ENCODE measurements around the gene NOD1.

Gene NOD1

DNA sequence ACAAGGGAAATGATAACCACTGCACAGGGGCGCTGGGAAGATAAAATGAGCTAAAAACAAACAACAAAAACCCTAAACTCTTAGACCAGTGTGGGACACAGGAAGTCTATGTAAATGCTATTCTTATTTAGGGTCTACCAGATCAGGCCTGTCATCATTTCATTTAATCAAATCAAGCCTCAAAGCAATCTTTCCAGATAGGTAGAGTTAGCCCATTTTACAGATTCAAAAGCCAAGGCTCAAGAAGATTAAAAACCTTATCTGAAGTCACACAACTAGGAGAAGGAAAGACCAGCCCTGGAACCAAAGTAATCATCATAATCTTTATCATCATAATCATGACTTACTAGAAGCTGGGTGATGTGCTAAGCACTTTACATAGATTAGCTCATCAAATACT is 4.7 kb downstream of the NOD1 start:
- TF ChIP-seq, protein P1, sequence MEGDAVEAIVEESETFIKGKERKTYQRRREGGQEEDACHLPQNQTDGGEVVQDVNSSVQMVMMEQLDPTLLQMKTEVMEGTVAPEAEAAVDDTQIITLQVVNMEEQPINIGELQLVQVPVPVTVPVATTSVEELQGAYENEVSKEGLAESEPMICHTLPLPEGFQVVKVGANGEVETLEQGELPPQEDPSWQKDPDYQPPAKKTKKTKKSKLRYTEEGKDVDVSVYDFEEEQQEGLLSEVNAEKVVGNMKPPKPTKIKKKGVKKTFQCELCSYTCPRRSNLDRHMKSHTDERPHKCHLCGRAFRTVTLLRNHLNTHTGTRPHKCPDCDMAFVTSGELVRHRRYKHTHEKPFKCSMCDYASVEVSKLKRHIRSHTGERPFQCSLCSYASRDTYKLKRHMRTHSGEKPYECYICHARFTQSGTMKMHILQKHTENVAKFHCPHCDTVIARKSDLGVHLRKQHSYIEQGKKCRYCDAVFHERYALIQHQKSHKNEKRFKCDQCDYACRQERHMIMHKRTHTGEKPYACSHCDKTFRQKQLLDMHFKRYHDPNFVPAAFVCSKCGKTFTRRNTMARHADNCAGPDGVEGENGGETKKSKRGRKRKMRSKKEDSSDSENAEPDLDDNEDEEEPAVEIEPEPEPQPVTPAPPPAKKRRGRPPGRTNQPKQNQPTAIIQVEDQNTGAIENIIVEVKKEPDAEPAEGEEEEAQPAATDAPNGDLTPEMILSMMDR (IDR thresholded peaks at IDR 0.05; ENCODE audit: low read depth, low read length): no peak
- TF ChIP-seq EZH2phosphoT487 (IDR thresholded peaks at IDR 0.05; ENCODE audit: low read depth): no peak
- H3K4me3 ChIP-seq (ENCODE audit: low read length): no peak overlapping the region
- no peaks in the 10 kb centered on the region for H4K20me1 ChIP-seq (ENCODE audit: insufficient read depth, low read length)
- H3K36me3 ChIP-seq (replicated peaks; ENCODE audit: low read depth, low read length): no peaks in the 10 kb centered on the region
- H3K27ac ChIP-seq (ENCODE audit: low read length): no peak overlapping the region
- H3K4me1 ChIP-seq (ENCODE audit: low read length): peaks cover 6% of the 10 kb centered on the region; the same call in 1 of the 2 replicates
- H2AFZ ChIP-seq (ENCODE audit: low read depth, low read length): no peak overlapping the region
- no peaks in the 10 kb centered on the region for H3K79me2 ChIP-seq (ENCODE audit: low read length)
- H3K9me3 ChIP-seq (ENCODE audit: insufficient read depth, low read length): no peaks in the 10 kb centered on the region
- H3K27me3 ChIP-seq (ENCODE audit: low read depth, low read length): no peaks in the 10 kb centered on the region
- H3K4me2 ChIP-seq (ENCODE audit: low read length): no peak overlapping the region
- no peak overlapping the region for H3K9ac ChIP-seq (ENCODE audit: low read length)

DNA sequence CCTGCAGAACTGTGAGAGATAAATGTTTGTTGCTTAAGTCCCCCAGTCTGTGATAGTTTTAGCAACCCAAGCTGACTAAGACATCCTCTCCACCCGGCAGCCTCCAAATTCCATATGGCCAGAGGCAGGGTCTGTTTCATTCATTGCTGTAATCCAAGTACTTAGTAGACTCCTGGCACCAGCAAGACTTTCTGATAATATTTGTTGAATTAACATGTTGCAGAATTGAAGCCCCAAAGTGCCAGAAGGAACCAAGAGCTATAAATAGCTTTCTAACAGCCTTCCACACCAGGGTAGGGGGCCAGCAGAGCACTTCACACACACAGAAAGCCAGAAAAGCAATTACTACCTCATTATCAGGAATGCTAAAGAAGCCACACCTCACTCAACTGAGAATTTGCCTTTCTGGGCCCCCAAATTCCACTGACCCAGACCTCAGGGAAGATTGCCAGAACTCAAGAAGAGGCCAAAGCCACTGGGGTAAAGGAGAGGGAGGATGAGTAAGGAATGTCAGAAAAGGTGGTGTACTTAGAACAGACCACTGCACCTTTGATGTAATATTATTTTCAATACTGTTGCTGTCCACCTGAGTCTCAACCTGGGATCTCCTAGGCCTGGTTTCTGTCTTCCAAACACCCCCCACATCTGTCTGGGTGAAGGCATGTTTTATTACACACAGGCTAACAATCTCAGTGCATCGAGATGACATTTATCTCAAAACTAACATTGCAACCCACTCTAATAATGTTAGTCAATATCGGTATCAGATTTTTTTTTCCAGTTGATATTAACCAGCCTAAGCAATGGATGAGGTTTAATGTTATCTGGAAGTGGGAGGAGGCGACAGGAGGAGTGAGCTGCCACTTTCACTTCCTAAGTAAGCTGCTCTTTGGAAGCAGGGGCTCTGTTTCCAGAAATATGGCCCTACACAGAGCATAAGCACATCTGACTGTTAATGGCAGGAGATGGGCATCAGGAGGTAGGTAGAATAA is 5.5 kb downstream of the NOD1 start:
- H3K79me2 ChIP-seq (ENCODE audit: low read length): no peaks in the 10 kb centered on the region

DNA sequence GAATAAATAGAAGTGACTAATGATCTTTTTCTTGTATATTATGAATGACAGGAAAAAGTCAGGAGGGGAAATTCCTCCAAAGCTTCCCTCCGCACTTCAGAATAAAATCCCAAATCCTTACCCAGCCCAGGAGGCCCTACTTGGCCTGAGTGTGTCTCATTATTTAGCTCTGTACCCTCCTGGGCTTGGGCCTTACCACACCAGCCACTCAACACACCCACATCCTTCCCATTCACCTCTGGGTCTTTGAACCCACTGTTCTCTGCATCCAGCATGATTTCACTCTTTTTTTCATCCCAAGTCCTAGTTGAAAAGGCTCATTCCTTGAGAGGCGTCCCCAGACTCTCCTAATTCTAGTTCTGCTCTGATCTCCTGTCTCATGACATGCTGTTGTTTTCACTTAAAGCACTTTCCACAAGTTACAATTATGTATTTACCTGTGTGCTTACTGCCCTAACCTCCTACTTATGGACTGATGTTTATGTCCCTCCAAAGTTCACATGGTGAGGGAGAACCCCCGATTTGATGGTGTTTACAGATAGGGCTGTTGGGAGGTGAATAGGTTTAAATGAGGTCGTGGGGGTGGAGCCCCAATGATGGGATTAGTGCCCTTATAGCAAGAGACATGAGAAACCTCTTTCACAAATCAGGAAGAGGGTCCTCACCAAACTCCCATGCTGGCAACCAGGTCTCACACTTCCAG is 6.4 kb downstream of the NOD1 start:
- no peak overlapping the region for H2AFZ ChIP-seq (ENCODE audit: low read depth, low read length)
- no peaks in the 10 kb centered on the region for H3K36me3 ChIP-seq (replicated peaks; ENCODE audit: low read depth, low read length)
- no peak overlapping the region for H3K27ac ChIP-seq (ENCODE audit: low read length)
- no peaks in the 10 kb centered on the region for H3K9me3 ChIP-seq (ENCODE audit: insufficient read depth, low read length)
- no peaks in the 10 kb centered on the region for H3K79me2 ChIP-seq (ENCODE audit: low read length)
- no peak overlapping the region for H3K4me2 ChIP-seq (ENCODE audit: low read length)
- peaks cover 7% of the 10 kb centered on the region for H3K4me1 ChIP-seq (ENCODE audit: low read length)
- H3K9ac ChIP-seq (ENCODE audit: low read length): no peak overlapping the region
- TF ChIP-seq, protein P1 (IDR thresholded peaks at IDR 0.05; ENCODE audit: low read depth, low read length): no peak
- no peak for TF ChIP-seq EZH2phosphoT487 (IDR thresholded peaks at IDR 0.05; ENCODE audit: low read depth)
- no peak overlapping the region for H3K4me3 ChIP-seq (ENCODE audit: low read length)
- H4K20me1 ChIP-seq (ENCODE audit: insufficient read depth, low read length): no peaks in the 10 kb centered on the region
- no peaks in the 10 kb centered on the region for H3K27me3 ChIP-seq (ENCODE audit: low read depth, low read length)

More for the DNA sequence above, 5.5 kb downstream of the NOD1 start:
- Histone ChIP-seq H2AFZ (ENCODE audit: low read depth, low read length) (no peak overlapping the region), H3K4me2 (ENCODE audit: low read length) (no peak overlapping the region), H3K27ac (ENCODE audit: low read length) (no peak overlapping the region), H3K9me3 (ENCODE audit: insufficient read depth, low read length) (no peaks in the 10 kb centered on the region), H3K36me3 (replicated peaks; ENCODE audit: low read depth, low read length) (no peaks in the 10 kb centered on the region), H3K9ac (ENCODE audit: low read length) (no peak overlapping the region), H3K4me1 (ENCODE audit: low read length) (peaks cover 5% of the 10 kb centered on the region), H4K20me1 (ENCODE audit: insufficient read depth, low read length) (no peaks in the 10 kb centered on the region), H3K27me3 (ENCODE audit: low read depth, low read length) (no peaks in the 10 kb centered on the region), H3K4me3 (ENCODE audit: low read length) (no peak overlapping the region)
- TF ChIP-seq, protein P1 (IDR thresholded peaks at IDR 0.05; ENCODE audit: low read depth, low read length): no peak
- no peak for TF ChIP-seq EZH2phosphoT487 (IDR thresholded peaks at IDR 0.05; ENCODE audit: low read depth)

DNA sequence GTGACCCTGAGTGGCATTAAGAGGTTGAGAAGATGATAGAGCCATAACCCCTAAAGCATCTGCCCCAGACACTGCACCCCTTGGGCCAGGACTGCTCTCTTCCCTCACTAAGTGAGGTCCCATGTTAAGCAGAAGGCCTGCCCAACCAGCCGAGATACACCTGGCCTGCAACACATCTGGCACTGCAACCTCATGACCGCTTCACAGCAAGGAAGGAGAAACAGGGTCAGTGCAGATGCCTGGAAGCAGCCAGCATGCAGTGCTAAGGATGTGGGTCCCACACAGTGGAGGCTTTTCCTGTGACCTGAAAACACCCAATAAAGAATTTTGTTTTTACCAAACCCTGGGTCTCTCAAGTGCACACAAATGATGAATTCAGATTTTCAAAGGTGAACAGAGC is 7.4 kb downstream of the NOD1 start:
- Histone ChIP-seq H3K79me2 (ENCODE audit: low read length) (no peaks in the 10 kb centered on the region), H2AFZ (ENCODE audit: low read depth, low read length) (no peak overlapping the region), H3K36me3 (replicated peaks; ENCODE audit: low read depth, low read length) (no peaks in the 10 kb centered on the region), H4K20me1 (ENCODE audit: insufficient read depth, low read length) (no peaks in the 10 kb centered on the region), H3K4me3 (ENCODE audit: low read length) (no peak overlapping the region), H3K4me1 (ENCODE audit: low read length) (peaks cover 12% of the 10 kb centered on the region), H3K27me3 (ENCODE audit: low read depth, low read length) (no peaks in the 10 kb centered on the region), H3K4me2 (ENCODE audit: low read length) (no peak overlapping the region), H3K27ac (ENCODE audit: low read length) (no peak overlapping the region), H3K9ac (ENCODE audit: low read length) (no peak overlapping the region), H3K9me3 (ENCODE audit: insufficient read depth, low read length) (no peaks in the 10 kb centered on the region)
- TF ChIP-seq EZH2phosphoT487 (IDR thresholded peaks at IDR 0.05; ENCODE audit: low read depth): no peak
- TF ChIP-seq, protein P1 (IDR thresholded peaks at IDR 0.05; ENCODE audit: low read depth, low read length): no peak
